Measurements from ENCODE around the gene FOXF1.

FOXF1 gene

GRCh38 chr16:86527366-86527765 is 17.0 kb downstream of the FOXF1 start:
- in situ Hi-C loops (cut with MboI; ENCODE audit: low pct_unique_long_range_greater_than_20kb, low sequenced_read_pairs, unreplicated experiment) = no loop called here
- no peak for TF ChIP-seq CTCF (IDR thresholded peaks at IDR 0.05; ENCODE audit: extremely low read depth, insufficient read depth, missing control alignments)
- no peak for DNase-seq (ENCODE audit: low spot score)

GRCh38 chr16:86528061-86528929 is 18.0 kb downstream of the FOXF1 start:
- in situ Hi-C loops (cut with MboI; ENCODE audit: low pct_unique_long_range_greater_than_20kb, low sequenced_read_pairs, unreplicated experiment) = no loop called here
- no peak for DNase-seq (ENCODE audit: low spot score)
- no peak for TF ChIP-seq CTCF (IDR thresholded peaks at IDR 0.05; ENCODE audit: extremely low read depth, insufficient read depth, missing control alignments)

GRCh38 chr16:86529160-86529559 is 18.8 kb downstream of the FOXF1 start:
- DNase-seq (ENCODE audit: low spot score) = no peak
- in situ Hi-C loops (cut with MboI; ENCODE audit: low pct_unique_long_range_greater_than_20kb, low sequenced_read_pairs, unreplicated experiment) = no loop called here
- no peak for TF ChIP-seq CTCF (IDR thresholded peaks at IDR 0.05; ENCODE audit: extremely low read depth, insufficient read depth, missing control alignments)

GRCh38 chr16:86530251-86531190 is 20.2 kb downstream of the FOXF1 start:
- no peak for DNase-seq (ENCODE audit: low spot score)
- in situ Hi-C loops (cut with MboI; ENCODE audit: low pct_unique_long_range_greater_than_20kb, low sequenced_read_pairs, unreplicated experiment) = no loop called here
- TF ChIP-seq CTCF (IDR thresholded peaks at IDR 0.05; ENCODE audit: extremely low read depth, insufficient read depth, missing control alignments) = no peak

GRCh38 chr16:86531191-86531545 is 20.8 kb downstream of the FOXF1 start:
- in situ Hi-C loops (cut with MboI; ENCODE audit: low pct_unique_long_range_greater_than_20kb, low sequenced_read_pairs, unreplicated experiment) = no loop called here
- no peak for DNase-seq (ENCODE audit: low spot score)
- no peak for TF ChIP-seq CTCF (IDR thresholded peaks at IDR 0.05; ENCODE audit: extremely low read depth, insufficient read depth, missing control alignments)

- in situ Hi-C loops (cut with MboI; ENCODE audit: low pct_unique_long_range_greater_than_20kb, low sequenced_read_pairs, unreplicated experiment) = no loop called here
- peak; percentile 12 for DNase-seq (ENCODE audit: low spot score)
- no peak for TF ChIP-seq CTCF (IDR thresholded peaks at IDR 0.05; ENCODE audit: extremely low read depth, insufficient read depth, missing control alignments)
Measured at GRCh38 chr16:86531641-86532525, 21.6 kb downstream of the FOXF1 start.

Measured in GM13977 (cell line).